H9 (cell line): Measurements from ENCODE around the gene CPXM2. TPM values are rescaled to one million over a fixed set of nuclear protein-coding genes. Genes with fewer than 3 reads are reported as not detected.

Experiments
- DNase-seq: peaks from one replicate; pipeline ENCODE4 v3.0.0-alpha.2; 2017
- H2AFZ ChIP-seq: one replicate; pipeline ENCODE4 v1.6.1; 2013; ENCODE audit warnings: mild to moderate bottlenecking, low read length, control low read depth, moderate library complexity
- H2AK5ac ChIP-seq: 2 replicates; pipeline ENCODE4 v1.6.1; 2013; ENCODE audit warnings: low read length, control low read depth, mixed read lengths; ENCODE audit not compliant: insufficient read length
- H2BK120ac ChIP-seq: one replicate; pipeline ENCODE4 v1.6.1; 2013; ENCODE audit warnings: low read depth, mild to moderate bottlenecking, low read length, control low read depth, inconsistent platforms; ENCODE audit not compliant: poor library complexity, severe bottlenecking
- H2BK12ac ChIP-seq: 2 replicates; pipeline ENCODE4 v1.6.1; 2013; ENCODE audit warnings: low read length, control low read depth, mixed read lengths, low read depth; ENCODE audit not compliant: insufficient read length
- H2BK15ac ChIP-seq: 2 replicates; pipeline ENCODE4 v1.6.1; 2013; ENCODE audit warnings: low read depth, low read length, control low read depth
- H2BK20ac ChIP-seq: one replicate; pipeline ENCODE4 v1.6.1; 2013; ENCODE audit warnings: low read depth, mild to moderate bottlenecking, low read length, control low read depth, inconsistent platforms; ENCODE audit not compliant: poor library complexity, severe bottlenecking
- H2BK5ac ChIP-seq: 2 replicates; pipeline ENCODE4 v1.6.1; 2013; ENCODE audit warnings: low read length, control low read depth, mixed read lengths; ENCODE audit not compliant: insufficient read length
- H3K14ac ChIP-seq: 2 replicates; pipeline ENCODE4 v1.6.1; 2013; ENCODE audit warnings: low read length, control low read depth; ENCODE audit not compliant: insufficient read depth
- H3K18ac ChIP-seq: 2 replicates; pipeline ENCODE4 v1.6.1; 2013; ENCODE audit warnings: low read depth, mild to moderate bottlenecking, mixed read lengths, low read length, control low read depth; ENCODE audit not compliant: insufficient read length
- H3K23ac ChIP-seq: 2 replicates; pipeline ENCODE4 v1.6.1; 2013; ENCODE audit warnings: low read length, control low read depth, mixed read lengths, low read depth; ENCODE audit not compliant: insufficient read length
- H3K23me2 ChIP-seq: 2 replicates; pipeline ENCODE4 v1.6.1; 2013; ENCODE audit warnings: low read depth, mild to moderate bottlenecking, mixed read lengths, low read length, control low read depth; ENCODE audit not compliant: insufficient read length, poor library complexity, severe bottlenecking
- H3K27ac ChIP-seq: 2 replicates; pipeline ENCODE4 v1.5.1; 2013; ENCODE audit warnings: low read length, control low read depth, mixed read lengths, low read depth; ENCODE audit not compliant: insufficient read length
- H3K27me3 ChIP-seq: 2 replicates; pipeline ENCODE4 v1.6.1; 2013; ENCODE audit warnings: low read length, control low read depth, inconsistent platforms; ENCODE audit not compliant: insufficient read depth
- H3K4ac ChIP-seq: 2 replicates; pipeline ENCODE4 v1.6.1; 2013; ENCODE audit warnings: low read depth, mild to moderate bottlenecking, control low read depth, inconsistent platforms, low read length, moderate library complexity
- H3K4me1 ChIP-seq: 2 replicates; pipeline ENCODE4 v1.6.1; 2013; ENCODE audit warnings: low read length, control low read depth, inconsistent platforms; ENCODE audit not compliant: insufficient read depth
- H3K4me2 ChIP-seq: 2 replicates; pipeline ENCODE4 v1.6.1; 2013; ENCODE audit warnings: low read length, control low read depth, mixed read lengths; ENCODE audit not compliant: insufficient read length, insufficient read depth
- H3K56ac ChIP-seq: 2 replicates; pipeline ENCODE4 v1.6.1; 2013; ENCODE audit warnings: low read depth, mild to moderate bottlenecking, mixed read lengths, low read length, control low read depth; ENCODE audit not compliant: insufficient read length
- H3K79me1 ChIP-seq: 2 replicates; pipeline ENCODE4 v1.6.1; 2013; ENCODE audit warnings: low read depth, mild to moderate bottlenecking, moderate library complexity, low read length, control low read depth, inconsistent platforms; ENCODE audit not compliant: insufficient read depth, poor library complexity, severe bottlenecking
- H3K79me2 ChIP-seq: 2 replicates; pipeline ENCODE4 v1.6.1; 2013; ENCODE audit warnings: low read length, control low read depth, inconsistent platforms; ENCODE audit not compliant: insufficient read depth
- H3K9ac ChIP-seq: 2 replicates; pipeline ENCODE4 v1.6.1; 2013; ENCODE audit warnings: low read length, control low read depth, mixed read lengths; ENCODE audit not compliant: insufficient read length; ENCODE audit errors: extremely low read depth
- H3K9me3 ChIP-seq: one replicate; pipeline ENCODE4 v1.6.1; 2013; ENCODE audit warnings: low read depth, low read length, inconsistent platforms; ENCODE audit not compliant: control insufficient read depth
- H3T11ph ChIP-seq: one replicate; pipeline ENCODE4 v1.6.1; 2013; ENCODE audit warnings: mild to moderate bottlenecking, low read length, control low read depth, inconsistent platforms
- H4K20me1 ChIP-seq: one replicate; pipeline ENCODE4 v1.6.1; 2013; ENCODE audit not compliant: control insufficient read depth, insufficient read length, insufficient read depth
- H4K5ac ChIP-seq: 2 replicates; pipeline ENCODE4 v1.6.1; 2013; ENCODE audit warnings: low read depth, mild to moderate bottlenecking, mixed read lengths, low read length, control low read depth; ENCODE audit not compliant: insufficient read length
- H4K8ac ChIP-seq: replicated peaks from 2 replicates; pipeline ENCODE4 v1.6.1; 2013; ENCODE audit warnings: low read length, control low read depth, mixed read lengths, low read depth; ENCODE audit not compliant: insufficient read length
- H4K91ac ChIP-seq: 2 replicates; pipeline ENCODE4 v1.6.1; 2013; ENCODE audit warnings: low read depth, mild to moderate bottlenecking, moderate library complexity, mixed read lengths, low read length, control low read depth; ENCODE audit not compliant: insufficient read length
- H3K27ac Mint-ChIP-seq, 3 experiments: 2 replicates in 2 of 3; 3 replicates in 1 of 3; pipeline ENCODE4 v1.8.0; 2020 to 2021; ENCODE audit warnings: mixed read lengths in 3 of 3, mild to moderate bottlenecking in 1 of 3, moderate library complexity in 1 of 3
- H3K27me3 Mint-ChIP-seq: 2 replicates; pipeline ENCODE4 v1.8.0; 2021; ENCODE audit warnings: low read depth, mild to moderate bottlenecking, moderate library complexity, mixed read lengths
- H3K36me3 Mint-ChIP-seq, 3 experiments: 2 replicates in 2 of 3; 3 replicates in 1 of 3; pipeline ENCODE4 v1.8.0; 2020 to 2021; ENCODE audit warnings: low read depth in 3 of 3, mixed read lengths in 3 of 3; ENCODE audit not compliant: insufficient read depth in 1 of 3
- H3K4me1 Mint-ChIP-seq, 2 experiments: 2 replicates each; pipeline ENCODE4 v1.8.0; 2020; ENCODE audit warnings: mixed read lengths in 2 of 2
- H3K4me3 Mint-ChIP-seq, 2 experiments: 2 replicates in 1 of 2; 3 replicates in 1 of 2; pipeline ENCODE4 v1.8.0; 2020 to 2021; ENCODE audit warnings: mild to moderate bottlenecking in 2 of 2, mixed read lengths in 2 of 2, moderate library complexity in 1 of 2
- H3K9me3 Mint-ChIP-seq, 2 experiments: 2 replicates in 1 of 2; 3 replicates in 1 of 2; pipeline ENCODE4 v1.8.0; 2020; ENCODE audit warnings: mild to moderate bottlenecking in 2 of 2, mixed read lengths in 2 of 2, moderate library complexity in 1 of 2
- WGBS: extraction: QIAGEN DNeasy Blood & Tissue Kit; methylation state at CpG from one replicate; pipeline ENCODE4 v1.1.7; 2013; ENCODE audit warnings: missing lambda C conversion rate, low lambda C conversion rate, mixed read lengths; ENCODE audit not compliant: insufficient read length; ENCODE audit errors: extremely low coverage; 5-methylcytosine and 5-hydroxymethylcytosine counted together
- total RNA-seq: library from RNA; stranded (reverse); gene quantifications from 2 replicates; pipeline ENCODE4 v1.2.1, GENCODE V29; 2021
- TF ChIP-seq, protein P1 (sequence below): fragments of 200-600 bp; sonication (generic); conservative IDR thresholded peaks from 3 replicates; pipeline ENCODE4 v1.8.0; 2021; ENCODE audit warnings: antibody characterized with exemption, mild to moderate bottlenecking

The CPXM2 gene
- total RNA-seq, 1 experiment from 2014 or later, result 1.7 TPM

DNA sequence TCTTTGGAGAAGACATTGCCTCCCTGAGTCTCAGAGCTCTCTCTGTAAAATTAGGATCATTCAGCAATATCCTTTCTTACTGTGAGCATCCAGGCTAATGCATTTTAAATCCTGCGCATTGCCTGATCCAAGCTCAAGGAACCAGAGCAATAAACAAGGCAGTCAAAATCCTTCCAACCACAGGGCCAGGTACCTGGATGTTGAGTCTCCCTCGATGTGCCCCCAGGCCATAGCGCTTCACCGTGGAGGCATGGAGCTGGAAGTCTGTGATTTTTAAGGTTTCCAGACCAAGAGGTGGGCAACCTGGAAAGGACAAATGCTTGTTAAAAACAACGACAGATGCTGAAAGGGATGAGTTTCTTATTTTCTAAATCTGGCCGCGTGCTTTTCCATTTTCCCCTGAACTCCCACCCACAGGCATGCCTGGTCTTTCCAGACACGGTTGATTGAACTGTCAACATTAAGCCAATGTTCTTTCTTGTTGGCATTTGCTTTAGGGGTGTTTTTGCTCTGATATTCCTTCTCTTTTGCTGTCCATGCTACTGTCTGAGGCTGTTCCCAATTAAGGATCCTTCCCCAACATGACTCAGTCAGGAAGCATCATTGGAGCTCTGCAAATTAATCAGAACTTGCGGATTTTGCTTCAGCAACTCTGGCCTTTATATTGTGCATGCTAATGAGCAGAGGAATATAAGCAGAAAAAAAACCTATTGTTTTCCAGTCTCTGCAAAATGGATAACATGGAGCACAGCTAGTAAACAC, 29.0 kb downstream of the CPXM2 start:
- no peak overlapping the region for H2BK20ac ChIP-seq
- H3K27ac ChIP-seq, result no peak overlapping the region
- no peaks in the 10 kb centered on the region for H3K9me3 ChIP-seq
- H3K4me1 ChIP-seq, result no peaks in the 10 kb centered on the region
- no peak overlapping the region for H3K4me2 ChIP-seq
- no peak overlapping the region for H2AK5ac ChIP-seq
- H2BK12ac ChIP-seq, result no peak overlapping the region
- TF ChIP-seq, protein P1, sequence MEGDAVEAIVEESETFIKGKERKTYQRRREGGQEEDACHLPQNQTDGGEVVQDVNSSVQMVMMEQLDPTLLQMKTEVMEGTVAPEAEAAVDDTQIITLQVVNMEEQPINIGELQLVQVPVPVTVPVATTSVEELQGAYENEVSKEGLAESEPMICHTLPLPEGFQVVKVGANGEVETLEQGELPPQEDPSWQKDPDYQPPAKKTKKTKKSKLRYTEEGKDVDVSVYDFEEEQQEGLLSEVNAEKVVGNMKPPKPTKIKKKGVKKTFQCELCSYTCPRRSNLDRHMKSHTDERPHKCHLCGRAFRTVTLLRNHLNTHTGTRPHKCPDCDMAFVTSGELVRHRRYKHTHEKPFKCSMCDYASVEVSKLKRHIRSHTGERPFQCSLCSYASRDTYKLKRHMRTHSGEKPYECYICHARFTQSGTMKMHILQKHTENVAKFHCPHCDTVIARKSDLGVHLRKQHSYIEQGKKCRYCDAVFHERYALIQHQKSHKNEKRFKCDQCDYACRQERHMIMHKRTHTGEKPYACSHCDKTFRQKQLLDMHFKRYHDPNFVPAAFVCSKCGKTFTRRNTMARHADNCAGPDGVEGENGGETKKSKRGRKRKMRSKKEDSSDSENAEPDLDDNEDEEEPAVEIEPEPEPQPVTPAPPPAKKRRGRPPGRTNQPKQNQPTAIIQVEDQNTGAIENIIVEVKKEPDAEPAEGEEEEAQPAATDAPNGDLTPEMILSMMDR, result no peak
- H2BK120ac ChIP-seq, result no peak overlapping the region
- H2BK15ac ChIP-seq, result no peak overlapping the region
- H3K4ac ChIP-seq, result no peak overlapping the region
- H3K79me2 ChIP-seq, result no peaks in the 10 kb centered on the region
- no peaks in the 10 kb centered on the region for H3K23me2 ChIP-seq
- Mint-ChIP-seq H3K36me3 (peaks cover 0 to 10% (median 8%) of the 10 kb centered on the region in 3 experiments; a peak in 4 of 7 replicates), H3K27ac (no peak overlapping the region), H3K27me3 (peaks cover 2% of the 10 kb centered on the region), H3K4me3 (no peak overlapping the region), H3K4me1 (peaks cover 18 to 23% of the 10 kb centered on the region in 2 experiments), H3K9me3 (no peaks in the 10 kb centered on the region)
- no peak overlapping the region for H3T11ph ChIP-seq
- no peak overlapping the region for H3K18ac ChIP-seq
- H2BK5ac ChIP-seq, result no peak overlapping the region
- H4K5ac ChIP-seq, result no peak overlapping the region
- H2AFZ ChIP-seq, result no peak overlapping the region
- H3K27me3 ChIP-seq, result no peaks in the 10 kb centered on the region
- no peaks in the 10 kb centered on the region for H3K79me1 ChIP-seq
- H3K56ac ChIP-seq, result no peak overlapping the region
- WGBS, result no CpG with 5 or more reads among the region's 9 CpGs
- no peak overlapping the region for H3K23ac ChIP-seq
- DNase-seq, result no peak
- no peak overlapping the region for H4K91ac ChIP-seq
- no peaks in the 10 kb centered on the region for H4K20me1 ChIP-seq
- H3K9ac ChIP-seq, result no peak overlapping the region
- no peak overlapping the region for H3K14ac ChIP-seq
- H4K8ac ChIP-seq, result no peak overlapping the region
